HG03460 (cell line): ENCODE measurements around the gene SPECC1.
"Not testable (repeated sequence)": the region's sequence is repeated elsewhere in the genome, so short reads cannot be mapped to it uniquely, and the experiment has no call there.

ENCODE experiments used
- ATAC-seq: cut with Tn5 transposase; IDR thresholded peaks from one replicate; pipeline ENCODE4 v1.9.1; 2021; ENCODE audit not compliant: unreplicated experiment

The SPECC1 gene

DNA sequence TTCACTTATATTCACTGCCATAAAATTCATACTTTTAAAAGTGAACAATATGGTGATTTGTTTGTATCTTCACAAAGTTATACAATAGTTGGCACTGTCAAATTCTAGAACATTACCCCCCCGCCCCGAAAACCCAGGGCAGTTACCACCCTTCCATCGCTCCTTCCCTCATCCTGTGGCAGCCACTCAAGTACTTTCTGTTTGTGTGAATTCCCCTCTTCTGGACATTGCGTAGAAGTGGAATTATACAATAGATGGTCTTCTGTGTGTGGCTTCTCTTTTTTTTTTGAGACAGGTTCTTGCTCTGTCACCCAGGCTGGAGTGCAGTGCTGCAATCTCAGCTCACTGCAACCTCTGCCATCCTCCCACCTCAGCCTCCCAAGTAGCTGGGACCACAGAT, 58.6 kb downstream of the SPECC1 start:
- ATAC-seq, result no peak

DNA sequence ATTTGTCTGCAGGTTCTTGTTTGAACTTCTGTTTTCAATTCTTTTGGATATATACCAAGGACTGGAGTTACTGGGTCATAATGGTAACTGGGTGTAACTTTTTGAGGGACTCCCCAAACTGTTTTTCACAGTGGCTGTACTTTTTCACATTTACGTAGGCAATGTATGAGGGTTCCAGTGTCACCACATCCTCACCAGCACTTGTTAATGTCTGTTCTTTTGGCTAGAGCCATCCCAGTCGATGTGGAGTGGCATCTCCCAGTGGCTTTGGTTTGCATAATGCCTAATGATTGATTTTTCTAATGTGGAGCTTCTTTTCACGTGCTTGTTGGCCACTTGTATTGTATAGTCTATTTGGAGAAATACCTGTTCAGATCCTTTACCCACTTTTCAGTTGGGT, 59.3 kb downstream of the SPECC1 start:
- ATAC-seq, result no peak

DNA sequence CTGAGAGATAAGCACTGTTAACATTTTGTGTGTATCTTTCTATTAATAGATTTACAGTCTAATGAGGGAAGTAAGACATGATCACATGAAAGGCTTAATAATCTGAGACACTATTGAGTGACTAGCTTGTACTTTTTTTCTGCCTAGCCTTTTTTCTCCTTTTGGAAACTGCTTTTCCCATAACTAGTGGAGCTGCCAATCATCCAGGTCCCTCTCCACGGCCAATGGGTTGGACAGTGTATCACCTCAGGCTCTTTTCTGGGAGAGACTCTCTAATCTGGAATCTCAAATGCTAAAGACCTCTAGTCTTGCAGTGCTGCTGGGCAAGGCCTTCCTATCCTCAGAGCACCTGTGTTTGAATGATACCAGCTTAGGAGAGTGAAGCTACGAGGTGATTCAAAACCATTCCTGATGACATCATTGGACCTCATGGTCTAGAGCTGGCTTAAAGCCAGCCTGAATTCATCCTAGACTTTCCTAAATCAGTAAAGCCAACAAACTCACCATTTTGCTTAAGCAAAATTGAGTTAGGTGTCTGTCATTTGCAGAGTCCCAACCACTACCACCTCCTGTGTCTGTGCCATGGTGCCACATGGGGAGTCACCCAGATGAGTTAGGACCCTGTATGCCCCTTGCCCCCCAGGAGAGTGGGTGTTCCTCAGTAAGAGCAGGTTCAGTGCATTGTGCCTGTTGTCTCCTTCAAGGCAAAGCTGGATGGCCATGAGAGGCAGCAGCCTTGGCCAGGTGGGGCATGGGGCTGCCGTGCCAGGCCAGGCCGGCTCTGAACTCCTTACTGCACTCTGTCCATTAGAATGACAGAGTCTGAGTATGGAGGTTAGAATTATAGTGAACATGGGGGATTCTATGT, 62.9 kb downstream of the SPECC1 start:
- no peak for ATAC-seq

DNA sequence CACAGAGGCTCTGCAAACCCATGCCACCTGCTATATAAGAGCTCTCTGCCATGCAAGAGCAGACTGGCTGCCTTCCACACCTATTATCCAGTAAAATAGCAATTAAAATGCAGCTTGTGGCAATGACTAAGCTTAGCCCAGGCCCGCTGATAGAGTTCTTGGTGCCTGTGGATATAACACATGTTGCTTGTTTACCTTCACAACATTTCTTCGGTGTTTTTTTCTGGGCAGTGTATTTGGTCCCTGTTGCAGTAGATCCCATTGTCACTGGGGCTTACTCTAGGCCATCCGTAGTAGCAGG, 63.5 kb downstream of the SPECC1 start:
- no peak for ATAC-seq

DNA sequence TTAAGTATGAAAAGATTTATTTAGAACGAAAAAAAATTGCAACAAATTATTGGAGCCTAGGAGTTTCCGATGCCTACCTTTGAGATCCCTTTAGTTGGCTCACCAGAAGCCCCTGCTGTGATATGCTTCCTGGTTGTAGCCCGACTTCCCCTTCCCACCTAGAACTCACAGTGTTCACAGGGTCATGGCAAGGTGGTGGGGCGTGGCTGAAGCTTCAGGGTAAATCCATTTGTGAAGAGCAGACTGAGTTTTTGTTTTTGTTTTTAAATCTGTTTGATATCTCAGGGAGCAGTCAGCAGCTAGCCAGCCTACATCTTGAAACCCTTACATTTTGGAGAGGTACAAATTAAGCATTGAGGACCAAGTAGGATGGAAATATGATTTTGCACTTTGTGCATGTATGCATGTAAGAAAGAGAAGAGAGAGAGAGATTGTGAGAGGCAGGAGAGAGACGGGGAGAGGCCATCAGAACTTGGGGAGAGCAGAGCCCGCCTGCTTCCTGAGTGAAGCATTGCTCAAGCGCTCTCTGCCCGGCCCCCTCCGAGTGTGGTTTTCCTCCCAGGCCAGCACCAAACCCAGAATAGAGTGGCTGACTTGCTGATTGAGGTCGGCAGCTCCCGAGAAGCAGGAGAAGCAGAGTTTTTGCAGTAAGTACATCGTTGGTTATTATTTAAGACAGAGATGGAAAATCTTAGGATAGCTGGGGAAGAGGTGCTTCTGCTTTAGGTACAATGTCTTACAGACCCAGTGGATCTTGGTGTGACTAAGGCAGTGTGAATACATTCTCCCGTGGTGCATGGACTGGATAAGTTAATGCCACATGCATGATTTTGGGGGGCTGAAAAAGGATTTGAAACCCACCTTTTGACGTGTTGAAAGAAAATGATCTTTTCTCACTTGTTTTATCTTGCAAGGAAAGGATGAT, 64.2 kb downstream of the SPECC1 start:
- ATAC-seq, result no peak

DNA sequence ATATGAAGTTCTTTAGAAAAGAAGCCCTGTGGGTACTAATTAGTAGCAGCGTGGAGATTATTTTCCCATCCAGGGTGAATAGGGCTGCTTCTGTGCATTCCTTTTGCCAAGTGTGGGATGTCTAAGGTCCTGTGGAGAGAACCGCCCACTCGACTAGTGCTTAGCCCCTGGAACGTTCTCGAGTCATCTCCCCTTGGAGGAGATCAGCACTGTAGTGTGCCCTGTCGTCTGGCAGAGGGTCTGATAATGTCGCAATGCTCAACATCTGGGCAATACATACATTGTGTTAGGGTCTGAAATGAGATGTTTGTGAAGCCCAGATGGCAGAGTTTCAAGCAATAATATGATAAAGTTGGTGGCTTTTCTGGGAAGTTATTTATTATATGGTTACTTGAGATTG, 64.8 kb downstream of the SPECC1 start:
- ATAC-seq, result no peak

DNA sequence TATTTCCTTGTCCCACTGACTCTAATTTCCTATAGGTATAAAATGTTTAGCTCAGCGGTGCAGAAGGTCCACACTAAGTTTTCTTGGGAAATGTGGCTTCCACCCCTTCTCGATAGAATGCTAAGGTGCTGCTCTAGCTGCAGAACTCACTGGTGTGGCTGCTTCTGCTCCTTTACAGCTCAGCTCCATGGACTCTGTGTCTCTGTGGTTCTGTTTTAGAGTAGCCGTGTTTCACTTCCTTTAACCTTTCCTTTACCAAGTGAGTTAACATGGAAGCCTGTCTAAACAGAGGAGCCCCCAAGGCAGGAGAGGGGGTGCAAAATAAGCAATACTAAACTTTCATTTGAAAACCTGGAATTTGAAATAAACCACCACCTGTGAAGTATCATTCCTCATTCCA, 65.3 kb downstream of the SPECC1 start:
- no peak for ATAC-seq

DNA sequence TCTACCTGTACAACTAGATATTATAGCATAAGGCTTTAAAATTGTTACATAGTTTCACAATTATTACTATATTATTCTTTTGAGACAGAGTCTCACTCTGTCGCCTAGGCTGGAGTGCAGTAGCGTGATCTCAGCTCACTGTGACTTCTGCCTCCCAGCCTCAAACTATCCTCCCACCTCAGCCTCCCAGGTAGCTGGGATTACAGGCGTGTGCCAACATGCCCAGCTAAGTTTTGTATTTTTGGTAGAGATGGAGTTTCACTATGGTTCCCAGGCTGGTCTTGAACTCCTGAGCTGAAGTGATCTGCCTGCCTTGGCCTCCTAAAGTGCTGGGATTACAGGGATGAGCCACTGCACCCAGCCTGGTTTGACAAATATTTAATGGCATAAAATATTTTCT, 67.0 kb downstream of the SPECC1 start:
- not testable (repeated sequence) for ATAC-seq

DNA sequence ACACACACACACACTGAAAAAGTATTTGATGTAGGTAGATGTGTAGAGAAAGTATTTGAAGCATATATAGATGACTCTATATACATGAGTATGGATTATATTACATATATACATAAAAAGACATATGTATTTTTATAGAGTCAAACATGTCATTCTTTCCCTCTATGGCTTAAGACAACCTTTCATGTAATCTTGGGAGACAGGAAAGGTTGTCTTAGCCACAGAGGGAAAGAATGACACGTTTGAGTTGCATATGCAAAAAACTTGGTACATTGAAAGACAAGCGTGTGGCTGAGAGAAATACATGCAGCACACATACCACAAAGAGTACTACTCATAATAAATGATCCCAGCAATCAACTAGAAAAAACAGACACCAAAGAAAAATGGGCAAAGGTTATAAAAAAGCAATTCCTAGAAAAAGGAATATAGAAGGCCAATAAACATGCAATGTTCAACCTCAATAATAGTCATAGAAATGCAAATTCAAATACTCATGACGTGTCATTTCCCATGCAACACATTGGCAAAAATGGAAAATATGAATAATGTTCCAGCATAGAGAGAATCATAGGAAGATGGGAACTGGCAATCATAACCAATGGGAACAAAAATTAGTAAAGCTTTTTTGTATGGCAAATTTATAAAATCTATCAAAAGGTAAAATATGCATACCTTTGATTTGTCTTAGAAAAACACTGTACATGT, 69.0 kb downstream of the SPECC1 start:
- ATAC-seq, result no peak

DNA sequence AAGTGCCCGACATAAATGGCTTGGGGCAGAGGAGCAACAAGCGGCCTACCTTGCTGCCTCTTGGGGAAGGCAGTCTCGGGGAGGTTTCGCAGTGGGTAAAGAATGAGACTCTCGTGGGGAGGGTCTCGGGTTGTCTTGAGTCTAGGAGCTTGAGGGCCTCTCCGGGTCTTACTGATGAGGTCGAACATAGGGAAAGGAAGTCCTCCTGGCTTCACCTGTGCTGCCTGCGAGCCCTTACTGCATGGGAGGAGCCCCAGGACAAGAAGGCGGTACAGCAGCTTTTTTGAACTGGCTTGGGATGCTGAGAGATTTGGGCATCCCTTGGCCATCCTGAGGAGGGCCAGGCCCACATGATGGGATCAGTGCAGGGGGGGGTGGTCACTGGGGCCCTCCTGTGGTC, 71.4 kb downstream of the SPECC1 start:
- ATAC-seq, result no peak

DNA sequence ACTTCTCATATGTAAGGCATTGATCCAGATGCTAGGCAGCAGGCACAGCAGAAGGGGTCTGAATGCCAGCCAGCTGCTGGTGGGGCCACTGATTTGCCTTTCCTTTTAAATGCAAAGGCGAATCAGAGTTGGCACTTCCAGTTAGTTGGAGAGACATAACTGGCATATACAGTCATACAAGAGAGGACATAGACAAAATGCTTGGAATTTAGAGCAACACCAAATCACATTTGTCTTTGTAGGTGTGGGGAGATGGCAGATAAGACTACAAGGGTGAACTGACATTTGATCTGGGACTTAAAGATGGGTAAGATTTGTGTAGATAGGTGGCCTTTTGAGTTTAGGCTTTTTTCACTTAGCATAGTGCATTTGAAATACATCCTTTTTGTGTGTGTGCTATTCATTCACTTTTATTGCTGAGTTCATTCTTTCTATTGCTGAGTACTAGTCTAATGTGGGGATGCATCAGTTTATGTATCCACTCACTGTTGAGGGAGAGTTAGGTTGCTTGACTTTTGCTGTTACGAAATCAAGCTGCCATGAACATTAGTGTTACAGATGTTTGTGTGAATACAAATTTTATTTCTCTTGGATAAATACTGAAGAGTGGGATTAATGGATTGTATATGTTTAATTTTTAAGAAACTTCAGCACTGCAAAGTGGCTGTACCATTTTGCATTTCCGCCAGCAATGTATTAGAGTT, 74.1 kb downstream of the SPECC1 start:
- ATAC-seq, result no peak

DNA sequence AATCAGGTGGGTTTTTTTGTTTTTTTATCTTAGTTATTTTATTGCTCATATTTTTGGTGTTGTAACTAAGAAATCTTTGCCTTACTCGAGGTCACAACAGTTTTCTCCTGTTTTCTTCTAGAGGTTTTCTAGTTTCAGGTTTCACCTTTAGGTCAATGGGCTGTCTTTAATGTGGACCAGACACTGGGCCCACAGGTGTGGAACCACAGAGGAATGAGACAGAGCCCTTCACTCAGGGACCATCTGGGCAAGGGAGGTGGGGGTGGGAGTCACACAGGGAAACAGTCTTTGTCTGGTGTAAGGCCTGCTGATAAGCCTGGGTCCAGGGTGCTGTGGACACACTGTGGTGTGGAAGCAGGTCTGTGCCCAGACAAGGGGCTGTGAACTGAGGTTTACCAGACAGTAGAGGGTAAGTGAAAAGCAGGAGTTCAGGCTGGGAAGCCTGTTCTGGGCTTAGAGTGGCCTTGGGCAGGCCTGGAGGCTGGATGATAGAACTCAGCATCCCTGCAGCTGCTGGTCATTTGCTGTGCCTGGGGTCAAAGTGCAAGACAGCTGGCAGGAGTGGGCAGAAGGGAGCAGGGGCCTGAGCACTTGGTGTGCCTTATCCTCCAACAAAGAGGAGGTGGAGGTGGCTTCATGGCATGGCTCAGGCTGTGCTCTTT, 75.6 kb downstream of the SPECC1 start:
- ATAC-seq, result no peak

DNA sequence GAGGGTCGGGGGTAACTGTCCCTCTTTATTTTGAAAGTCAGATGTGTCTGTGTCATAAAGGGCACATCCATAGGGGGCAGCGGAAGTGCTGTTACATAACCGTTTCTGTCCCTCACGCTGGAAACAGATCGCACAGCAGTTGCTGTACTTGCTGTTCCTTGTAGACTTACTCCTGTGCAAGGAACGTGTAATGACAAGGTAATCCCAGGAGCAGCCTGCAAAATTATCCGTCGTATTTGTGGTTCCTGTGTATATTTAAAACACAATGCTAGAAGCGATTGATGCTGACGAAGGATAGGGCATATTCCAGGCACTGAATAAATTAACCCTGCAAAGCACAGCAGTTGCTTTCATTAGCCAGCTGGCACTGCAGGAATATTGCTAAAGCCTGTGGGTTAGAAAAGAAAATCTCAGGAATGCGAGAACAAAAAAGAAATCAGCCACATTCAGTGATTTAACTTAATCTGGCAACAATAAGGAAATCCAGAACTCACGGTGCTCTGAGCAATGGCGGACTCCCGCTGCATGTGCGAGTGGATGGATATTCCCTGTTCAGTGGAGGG, 76.2 kb downstream of the SPECC1 start:
- ATAC-seq, result no peak

DNA sequence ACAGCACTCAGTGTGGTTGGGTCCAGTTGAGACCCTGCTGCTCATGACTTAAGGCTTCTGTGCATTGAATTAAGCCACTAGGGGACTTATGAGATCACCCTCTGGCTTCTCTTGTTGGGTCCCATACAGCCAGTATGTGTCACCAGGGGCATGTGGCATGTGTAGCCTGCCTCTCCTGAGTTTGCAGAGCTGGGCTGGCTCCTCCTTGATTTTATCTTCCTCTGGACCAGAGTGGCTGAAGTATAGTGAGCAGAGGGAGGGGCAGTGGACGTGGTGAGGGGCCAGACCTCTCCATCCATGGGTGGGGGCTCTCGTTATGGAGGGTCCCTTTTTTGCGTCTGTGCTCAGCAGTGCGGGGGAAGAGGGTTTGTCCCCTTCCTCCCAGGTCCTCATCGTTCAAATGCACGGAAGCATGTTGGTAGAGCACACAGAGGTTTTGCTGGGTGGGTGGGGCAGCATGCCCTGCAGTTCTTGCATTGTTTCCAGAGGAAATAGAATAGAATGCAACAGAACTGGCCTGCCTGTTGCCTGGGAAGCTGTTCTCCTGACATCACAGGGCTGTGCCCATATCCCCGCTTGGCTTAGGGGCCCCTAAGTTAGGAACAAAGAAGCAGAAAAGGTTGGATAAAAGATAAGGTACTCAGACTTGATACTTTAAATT, 77.4 kb downstream of the SPECC1 start:
- ATAC-seq, result no peak

DNA sequence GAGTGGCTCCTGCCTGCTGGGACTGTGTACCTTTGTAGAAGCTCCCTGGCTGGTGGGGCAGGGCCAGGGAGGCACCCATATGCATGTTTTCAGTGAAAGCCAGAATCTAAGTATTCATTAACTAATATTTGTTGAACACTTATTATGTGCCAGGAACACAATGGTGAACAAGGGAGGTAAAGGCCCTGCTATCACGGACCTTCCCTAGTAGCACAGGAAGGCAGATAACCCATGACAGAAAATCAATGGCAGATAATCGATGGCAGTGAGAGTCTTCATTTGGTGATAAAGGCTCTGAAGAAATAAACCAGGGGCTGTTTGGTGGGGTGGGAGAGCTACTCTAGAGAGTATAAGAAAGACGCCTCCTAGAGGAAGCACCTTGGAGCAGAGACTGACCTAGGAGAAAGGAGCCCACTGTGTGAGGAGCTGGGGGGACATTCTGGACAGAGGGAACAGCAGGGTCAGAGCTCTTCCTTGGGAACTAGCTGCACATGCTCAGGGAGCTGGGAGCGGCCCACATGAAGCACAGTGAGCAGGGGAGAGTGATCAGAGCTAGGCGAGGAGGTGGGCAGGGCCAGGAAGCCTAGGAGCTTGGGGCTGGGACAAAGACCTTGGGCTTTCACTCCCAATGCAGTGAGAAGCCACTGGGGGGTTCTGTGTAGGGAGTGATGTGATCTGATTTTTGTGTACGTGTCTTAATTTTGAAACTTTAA, 78.5 kb downstream of the SPECC1 start:
- ATAC-seq, result no peak

DNA sequence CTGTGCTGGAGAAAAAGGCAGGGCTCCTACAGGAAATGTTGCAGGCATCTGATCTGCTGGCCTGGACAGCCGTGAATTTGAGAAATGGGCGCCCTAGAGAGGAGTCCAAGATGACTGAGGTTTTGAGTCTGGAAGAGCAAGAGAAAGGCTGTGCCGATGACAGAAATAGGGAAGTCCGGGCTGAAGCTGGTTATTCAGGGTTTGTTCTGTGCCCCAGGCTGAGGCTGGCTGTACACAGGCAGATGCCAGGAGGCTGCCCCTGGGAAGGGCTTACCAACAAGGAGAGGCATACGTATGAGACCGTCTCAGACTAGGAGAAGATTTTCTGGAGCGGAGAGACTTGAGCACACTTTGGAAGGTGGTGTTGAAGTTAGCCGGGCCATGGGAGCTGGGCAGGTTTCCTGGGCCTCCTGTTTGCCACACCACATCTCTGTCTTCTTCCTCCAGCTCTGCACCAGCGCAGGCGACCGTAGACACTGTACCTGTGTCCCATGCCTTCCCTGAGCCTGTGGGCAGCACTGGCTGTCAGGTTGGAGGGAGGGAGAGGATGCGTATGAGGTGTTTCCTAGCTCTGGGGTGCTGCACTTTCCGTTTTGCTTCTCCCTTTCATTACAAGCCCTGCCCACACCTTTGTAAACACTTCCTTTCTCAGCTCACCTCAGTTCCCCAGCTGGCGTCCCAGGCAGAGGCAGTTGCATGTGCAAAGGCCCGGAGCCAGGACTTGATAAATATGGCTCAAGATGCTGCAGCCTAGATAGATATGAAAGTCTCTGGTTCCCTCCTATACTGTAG, 80.8 kb downstream of the SPECC1 start:
- no peak for ATAC-seq

DNA sequence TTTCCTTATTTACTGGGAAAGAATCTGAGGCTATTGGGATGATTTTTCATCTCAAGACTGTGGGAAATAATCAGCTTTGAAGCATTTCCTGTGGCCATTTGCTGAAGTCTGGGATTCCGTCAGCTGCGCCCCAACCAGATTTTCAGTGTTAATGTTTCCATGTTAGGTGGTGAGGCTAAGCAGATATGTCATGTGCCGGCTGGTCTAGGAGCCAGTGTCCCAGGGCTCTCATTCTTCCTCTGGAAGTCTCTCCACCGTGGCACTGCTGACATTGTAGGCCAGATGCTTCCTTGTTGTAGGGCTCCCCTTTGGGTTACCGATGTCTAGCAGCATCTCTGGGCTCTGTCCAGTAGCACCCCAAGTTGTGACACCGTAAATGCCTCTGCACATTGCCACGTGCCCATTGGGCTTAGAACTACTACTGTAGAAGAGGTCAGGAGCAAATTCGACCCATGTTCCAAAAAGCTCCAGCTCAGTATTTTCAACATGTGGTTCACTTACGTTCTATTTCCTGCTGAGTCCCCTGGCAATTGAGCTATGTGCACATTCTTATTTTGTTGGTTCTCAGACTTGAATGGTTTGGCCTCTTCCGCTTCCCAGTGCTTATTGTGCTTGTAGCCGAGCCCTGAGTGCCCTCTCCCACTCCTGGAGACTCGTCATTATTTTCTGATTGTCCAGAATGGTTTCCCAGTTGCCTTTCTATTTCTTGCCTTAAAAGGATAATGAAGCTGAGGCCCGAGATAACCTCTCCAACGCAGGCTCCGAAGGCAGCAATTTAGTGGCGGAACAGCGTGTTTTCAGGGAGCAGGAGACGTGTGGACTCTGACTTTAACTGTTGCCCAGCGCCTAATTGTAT, 82.2 kb downstream of the SPECC1 start:
- ATAC-seq, result no peak
